Gastroesophageal sphincter (tissue), 4 donors: Measurements from ENCODE around the gene BMP15. TPM values are rescaled to one million over a fixed set of nuclear protein-coding genes. Genes with fewer than 3 reads are reported as not detected.

Source experiments
- ATAC-seq: fragments of 150-250 bp; one replicate; pipeline ENCODE4 v1.9.1; 2016; ENCODE audit warnings: mild to moderate bottlenecking, moderate library complexity
- H3K27ac ChIP-seq, 4 donors: fragments of 200-600 bp; sonication (generic) in 3 of 4; 1 replicate in 3 of 4; 2 replicates in 1 of 4; pipeline ENCODE4 v1.5.1; 2016 to 2019
- H3K27me3 ChIP-seq: fragments of 200-600 bp; sonication (generic); one replicate; pipeline ENCODE4 v1.5.1; 2019
- H3K36me3 ChIP-seq, 2 donors: fragments of 200-600 bp; sonication (generic); one replicate each; pipeline ENCODE4 v1.5.1; 2019; ENCODE audit warnings: control low read depth in 1 of 2
- H3K4me1 ChIP-seq, 3 donors: fragments of 200-600 bp; sonication (generic); 1 replicate in 2 of 3; 2 replicates in 1 of 3; pipeline ENCODE4 v1.5.1; 2016 to 2019; ENCODE audit warnings: control low read depth in 2 of 3
- H3K4me3 ChIP-seq, 2 donors: fragments of 200-600 bp; sonication (generic); one replicate each; pipeline ENCODE4 v1.5.1; 2019; ENCODE audit warnings: mild to moderate bottlenecking in 1 of 2, moderate library complexity in 1 of 2
- H3K9me3 ChIP-seq, 3 donors: fragments of 200-600 bp; sonication (generic); one replicate each; pipeline ENCODE4 v1.5.1; 2017 to 2019; ENCODE audit warnings: control low read depth in 2 of 3
- EP300 ChIP-seq: sonication (generic); formaldehyde crosslinking; IDR thresholded peaks from one replicate; pipeline ENCODE4 v1.6.1; 2017; ENCODE audit warnings: antibody characterized with exemption, mild to moderate bottlenecking
- POLR2A ChIP-seq, 2 donors: fragments of 450-650 bp; IDR thresholded peaks; one replicate each; pipeline ENCODE4 v1.6.1; 2017; ENCODE audit warnings: antibody characterized with exemption in 2 of 2, mild to moderate bottlenecking in 2 of 2, moderate library complexity in 1 of 2
- POLR2AphosphoS5 ChIP-seq: sonication (generic); formaldehyde crosslinking; IDR thresholded peaks from one replicate; pipeline ENCODE4 v1.6.1; 2017; ENCODE audit warnings: antibody characterized with exemption
- WGBS, 2 donors: methylation state at CpG; one replicate each; pipeline ENCODE4 v1.1.5; 2018; ENCODE audit warnings: low coverage in 1 of 2; 5-methylcytosine and 5-hydroxymethylcytosine counted together
- total RNA-seq, 4 donors: library from RNA; depleted of rRNA; stranded (reverse); fragments of >200 nt; gene quantifications; one replicate each; pipeline ENCODE4 v1.1.0, GENCODE V29; 2016
- TF ChIP-seq, protein P1 (sequence below), 4 experiments: fragments of 200-600 bp in 2 of 4; fragments of 450-650 bp in 2 of 4; sonication (generic) in 1 of 4; IDR thresholded peaks; one replicate each; pipeline ENCODE4 v1.5.1; 2017 to 2019; ENCODE audit warnings: antibody characterized with exemption in 4 of 4, mild to moderate bottlenecking in 2 of 4, moderate library complexity in 2 of 4

Gene BMP15
- total RNA-seq, 4 donors from 2014 or later = not detected

GRCh38 chrX:50876551-50876950, 34.0 kb upstream of the BMP15 start:
- ATAC-seq = no peak
- H3K4me1 ChIP-seq = no peaks in the 10 kb centered on the region
- 59 to 80% methylated on average over 2 to 3 of the region's 4 CpGs for WGBS, 2 donors

DNA sequence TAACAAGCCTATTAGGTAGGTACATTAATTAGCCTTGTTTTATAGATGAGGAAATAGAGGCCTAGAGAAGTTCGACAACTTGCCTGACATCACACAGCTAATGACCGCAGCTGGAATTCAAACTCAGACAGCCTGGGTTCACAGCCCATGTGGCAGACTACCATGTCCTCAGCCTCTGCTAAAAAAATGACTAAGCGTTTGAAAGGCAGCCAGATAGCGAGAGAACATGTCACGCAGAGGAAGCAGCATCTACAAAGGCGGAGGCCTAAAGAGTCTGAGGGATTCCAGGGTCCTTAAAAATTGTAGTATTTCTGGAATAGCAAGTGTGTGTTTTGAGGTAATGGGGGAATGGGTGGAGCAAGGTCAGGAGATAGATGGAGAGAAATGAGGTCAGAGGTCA, 33.2 kb upstream of the BMP15 start:
- Histone ChIP-seq H3K27me3 (no peaks in the 10 kb centered on the region), H3K36me3 (no peaks in the 10 kb centered on the region), H3K4me3 (no peak overlapping the region), H3K9me3 (no peaks in the 10 kb centered on the region), H3K27ac (no peak overlapping the region), H3K4me1 (no peaks in the 10 kb centered on the region)
- no peak for TF ChIP-seq POLR2AphosphoS5
- TF ChIP-seq POLR2A (IDR thresholded peaks at IDR 0.05) = no peak
- no peak for TF ChIP-seq EP300
- TF ChIP-seq, protein P1, sequence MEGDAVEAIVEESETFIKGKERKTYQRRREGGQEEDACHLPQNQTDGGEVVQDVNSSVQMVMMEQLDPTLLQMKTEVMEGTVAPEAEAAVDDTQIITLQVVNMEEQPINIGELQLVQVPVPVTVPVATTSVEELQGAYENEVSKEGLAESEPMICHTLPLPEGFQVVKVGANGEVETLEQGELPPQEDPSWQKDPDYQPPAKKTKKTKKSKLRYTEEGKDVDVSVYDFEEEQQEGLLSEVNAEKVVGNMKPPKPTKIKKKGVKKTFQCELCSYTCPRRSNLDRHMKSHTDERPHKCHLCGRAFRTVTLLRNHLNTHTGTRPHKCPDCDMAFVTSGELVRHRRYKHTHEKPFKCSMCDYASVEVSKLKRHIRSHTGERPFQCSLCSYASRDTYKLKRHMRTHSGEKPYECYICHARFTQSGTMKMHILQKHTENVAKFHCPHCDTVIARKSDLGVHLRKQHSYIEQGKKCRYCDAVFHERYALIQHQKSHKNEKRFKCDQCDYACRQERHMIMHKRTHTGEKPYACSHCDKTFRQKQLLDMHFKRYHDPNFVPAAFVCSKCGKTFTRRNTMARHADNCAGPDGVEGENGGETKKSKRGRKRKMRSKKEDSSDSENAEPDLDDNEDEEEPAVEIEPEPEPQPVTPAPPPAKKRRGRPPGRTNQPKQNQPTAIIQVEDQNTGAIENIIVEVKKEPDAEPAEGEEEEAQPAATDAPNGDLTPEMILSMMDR (IDR thresholded peaks at IDR 0.05) = no peak
- 90 to 97% methylated on average over 3 of the region's 6 CpGs for WGBS, 2 donors
- no peak for ATAC-seq

More at GRCh38 chrX:50876551-50876950, 34.0 kb upstream of the BMP15 start:
- TF ChIP-seq POLR2A (IDR thresholded peaks at IDR 0.05) (no peak), POLR2AphosphoS5 (no peak), EP300 (no peak)
- TF ChIP-seq, protein P1 (IDR thresholded peaks at IDR 0.05) = no peak
- no peak overlapping the region for H3K4me3 ChIP-seq
- no peak overlapping the region for H3K27ac ChIP-seq
- no peaks in the 10 kb centered on the region for H3K27me3 ChIP-seq
- H3K36me3 ChIP-seq = no peaks in the 10 kb centered on the region
- H3K9me3 ChIP-seq = no peaks in the 10 kb centered on the region

GRCh38 chrX:50881028-50881427, 29.5 kb upstream of the BMP15 start:
- no peak overlapping the region for H3K4me3 ChIP-seq
- TF ChIP-seq EP300 = no peak
- TF ChIP-seq, protein P1 (IDR thresholded peaks at IDR 0.05) = no peak
- TF ChIP-seq POLR2A (IDR thresholded peaks at IDR 0.05) = no peak
- no peak for TF ChIP-seq POLR2AphosphoS5
- H3K4me1 ChIP-seq = no peaks in the 10 kb centered on the region
- no peaks in the 10 kb centered on the region for H3K36me3 ChIP-seq
- no peaks in the 10 kb centered on the region for H3K9me3 ChIP-seq
- no peak for ATAC-seq
- no peaks in the 10 kb centered on the region for H3K27me3 ChIP-seq
- no peak overlapping the region for H3K27ac ChIP-seq

DNA sequence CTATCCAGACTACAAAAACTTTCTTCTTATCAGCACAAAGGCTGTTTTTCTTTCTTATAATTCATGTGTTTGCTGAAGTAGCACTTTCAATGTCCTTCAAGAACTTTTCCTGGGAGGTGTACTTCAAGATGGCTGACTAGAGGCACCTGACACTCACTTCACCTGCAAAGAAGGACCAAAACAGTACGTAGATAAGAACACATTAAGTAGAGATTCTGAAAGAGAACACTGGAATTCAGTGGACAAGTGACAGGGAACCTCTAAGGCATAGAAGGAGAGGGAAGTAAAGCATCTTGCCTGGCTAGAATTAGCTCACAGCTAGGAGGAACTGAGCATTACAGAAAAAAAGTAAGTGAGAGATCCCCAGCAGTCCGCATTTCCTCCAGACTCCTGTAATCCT, 21.7 kb upstream of the BMP15 start:
- ATAC-seq = no peak
- Histone ChIP-seq H3K36me3 (no peaks in the 10 kb centered on the region), H3K9me3 (no peaks in the 10 kb centered on the region), H3K27me3 (no peaks in the 10 kb centered on the region), H3K27ac (no peak overlapping the region), H3K4me3 (no peak overlapping the region), H3K4me1 (no peaks in the 10 kb centered on the region)
- 100% methylated on average over 1 of the region's 2 CpGs; no CpG with 5 or more reads in 1 of the 2 donors for WGBS, 2 donors
- TF ChIP-seq POLR2A (IDR thresholded peaks at IDR 0.05) = no peak
- TF ChIP-seq EP300 = no peak
- TF ChIP-seq POLR2AphosphoS5 = no peak

- H3K36me3 ChIP-seq = no peaks in the 10 kb centered on the region
- no peak for ATAC-seq
- WGBS, 2 donors = no CpG with 5 or more reads among the region's 4 CpGs
- TF ChIP-seq, protein P1 (IDR thresholded peaks at IDR 0.05) = no peak
- TF ChIP-seq POLR2A (IDR thresholded peaks at IDR 0.05) = no peak
- TF ChIP-seq POLR2AphosphoS5 = no peak
- no peak for TF ChIP-seq EP300
- H3K27ac ChIP-seq = no peak overlapping the region
- no peaks in the 10 kb centered on the region for H3K4me1 ChIP-seq
- H3K9me3 ChIP-seq = no peaks in the 10 kb centered on the region
- H3K4me3 ChIP-seq = no peak overlapping the region
- H3K27me3 ChIP-seq = no peaks in the 10 kb centered on the region
These were observed 21.0 kb upstream of the BMP15 start for GRCh38 chrX:50889582-50889981.
